Common myeloid progenitor, CD34-positive (primary cell): ENCODE measurements around the gene MAP4K5.

Experiments used
- CTCF ChIA-PET: fragments of 350-600 bp; sonication (Branson Sonifier 250); formaldehyde crosslinking; loops from one replicate; lab custom pipeline; 2021; ENCODE audit warnings: antibody characterized with exemption; lab: Charles Lee
- POLR2A ChIA-PET: fragments of 350-600 bp; sonication (Branson Sonifier 250); formaldehyde crosslinking; loops from one replicate; lab custom pipeline; 2021; ENCODE audit warnings: antibody characterized with exemption; lab: Charles Lee
- DNase-seq, 3 donors: peaks; one replicate each; pipeline versions ENCODE4 v3.0.0 to v3.0.0-alpha.2; 2013
- H3K27ac ChIP-seq, 2 experiments: 1 replicate in 1 of 2; 2 replicates in 1 of 2; pipeline ENCODE4 v1.7.0; 2013; ENCODE audit warnings: inconsistent platforms in 2 of 2, low read length in 2 of 2, mild to moderate bottlenecking in 2 of 2, low read depth in 1 of 2, moderate library complexity in 1 of 2; ENCODE audit not compliant: severe bottlenecking in 2 of 2, insufficient read depth in 1 of 2, poor library complexity in 1 of 2
- H3K27me3 ChIP-seq, 5 experiments: replicated peaks in 2 of 5; 1 replicate in 3 of 5; 2 replicates in 2 of 5; pipeline versions ENCODE4 v1.6.1 to v1.7.0; 2013; ENCODE audit warnings: low read length in 4 of 5, mild to moderate bottlenecking in 2 of 5, moderate library complexity in 2 of 5, inconsistent platforms in 1 of 5; ENCODE audit not compliant: insufficient read depth in 5 of 5, control insufficient read depth in 4 of 5
- H3K36me3 ChIP-seq, 4 experiments: 1 replicate in 2 of 4; 2 replicates in 2 of 4; pipeline versions ENCODE4 v1.6.1 to v1.7.0; 2013; ENCODE audit warnings: low read length in 3 of 4, control low read depth in 1 of 4, mild to moderate bottlenecking in 1 of 4; ENCODE audit not compliant: control insufficient read depth in 4 of 4, insufficient read depth in 4 of 4
- H3K4me1 ChIP-seq, 4 experiments: 1 replicate in 3 of 4; 2 replicates in 1 of 4; pipeline versions ENCODE4 v1.6.1 to v1.7.1; 2013; ENCODE audit warnings: low read length in 3 of 4, mild to moderate bottlenecking in 3 of 4, control low read depth in 1 of 4, inconsistent platforms in 1 of 4, moderate library complexity in 1 of 4; ENCODE audit not compliant: control insufficient read depth in 4 of 4, insufficient read depth in 4 of 4; ENCODE audit errors: control extremely low read depth in 1 of 4
- H3K4me3 ChIP-seq, 7 experiments: 1 replicate in 4 of 7; 2 replicates in 3 of 7; pipeline versions ENCODE4 v1.5.1 to v1.7.0; 2013; ENCODE audit warnings: mild to moderate bottlenecking in 7 of 7, low read length in 6 of 7, moderate library complexity in 6 of 7, inconsistent platforms in 2 of 7, low read depth in 2 of 7, control low read depth in 1 of 7; ENCODE audit not compliant: insufficient read depth in 4 of 7, control insufficient read depth in 1 of 7; ENCODE audit errors: extremely low read depth in 1 of 7
- H3K9me3 ChIP-seq, 5 experiments: 1 replicate in 4 of 5; 2 replicates in 1 of 5; pipeline versions ENCODE4 v1.6.1 to v1.7.1; 2013; ENCODE audit warnings: low read length in 4 of 5, mild to moderate bottlenecking in 2 of 5, inconsistent platforms in 1 of 5, low read depth in 1 of 5, moderate library complexity in 1 of 5; ENCODE audit not compliant: control insufficient read depth in 4 of 5, insufficient read depth in 2 of 5; ENCODE audit errors: control extremely low read depth in 1 of 5
- WGBS: methylation state at CpG from one replicate; pipeline ENCODE4 v1.1.5; 2013; ENCODE audit not compliant: insufficient coverage; 5-methylcytosine and 5-hydroxymethylcytosine counted together

The MAP4K5 gene

GRCh38 chr14:50399251-50400032 lies 132.9 kb downstream of the MAP4K5 start:
- no peaks in the 10 kb centered on the region for H3K9me3 ChIP-seq
- peak; percentile 19 to 36 (median 33) for DNase-seq
- H3K27ac ChIP-seq = no peak overlapping the region
- 93% methylated on average over 6 of the region's 6 CpGs for WGBS
- no peak overlapping the region for H3K4me3 ChIP-seq
- no peaks in the 10 kb centered on the region for H3K36me3 ChIP-seq
- H3K27me3 ChIP-seq = no peaks in the 10 kb centered on the region
- ChIA-PET CTCF (no interaction called here), POLR2A (no interaction called here)
- peaks cover 0 to 28% (median 21%) of the 10 kb centered on the region in 4 experiments for H3K4me1 ChIP-seq

DNA sequence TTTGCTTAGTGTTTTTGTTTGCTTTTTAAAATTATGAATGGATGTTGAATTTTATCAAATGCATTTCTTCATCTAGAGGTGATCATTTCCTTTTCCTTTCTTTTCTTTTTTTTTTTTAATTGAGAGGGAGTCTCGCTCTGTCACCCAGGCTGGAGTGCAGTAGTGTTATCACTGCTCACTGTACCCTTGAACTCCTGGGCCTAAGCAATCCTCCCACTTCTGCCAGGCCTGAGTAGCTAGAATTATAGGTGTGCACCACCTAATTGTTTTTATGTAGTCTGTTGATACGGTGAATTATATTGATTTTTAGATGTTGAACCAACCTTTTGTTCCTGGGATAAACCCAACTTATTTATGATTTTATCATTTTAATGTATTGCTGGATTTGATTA lies 134.2 kb downstream of the MAP4K5 start:
- H3K4me3 ChIP-seq = no peak overlapping the region
- no peak overlapping the region for H3K27ac ChIP-seq
- ChIA-PET POLR2A (no interaction called here), CTCF (interaction anchor here (1.8 kb wide), 1 partner anchor 77 kb away, joined by 5 read pairs; no protein-coding TSS in a partner anchor)
- H3K36me3 ChIP-seq = no peaks in the 10 kb centered on the region
- H3K4me1 ChIP-seq = peaks cover 0 to 21% (median 18%) of the 10 kb centered on the region in 4 experiments
- no peaks in the 10 kb centered on the region for H3K27me3 ChIP-seq
- 100% methylated on average over 1 of the region's 2 CpGs for WGBS
- DNase-seq = no peak
- no peaks in the 10 kb centered on the region for H3K9me3 ChIP-seq

DNA sequence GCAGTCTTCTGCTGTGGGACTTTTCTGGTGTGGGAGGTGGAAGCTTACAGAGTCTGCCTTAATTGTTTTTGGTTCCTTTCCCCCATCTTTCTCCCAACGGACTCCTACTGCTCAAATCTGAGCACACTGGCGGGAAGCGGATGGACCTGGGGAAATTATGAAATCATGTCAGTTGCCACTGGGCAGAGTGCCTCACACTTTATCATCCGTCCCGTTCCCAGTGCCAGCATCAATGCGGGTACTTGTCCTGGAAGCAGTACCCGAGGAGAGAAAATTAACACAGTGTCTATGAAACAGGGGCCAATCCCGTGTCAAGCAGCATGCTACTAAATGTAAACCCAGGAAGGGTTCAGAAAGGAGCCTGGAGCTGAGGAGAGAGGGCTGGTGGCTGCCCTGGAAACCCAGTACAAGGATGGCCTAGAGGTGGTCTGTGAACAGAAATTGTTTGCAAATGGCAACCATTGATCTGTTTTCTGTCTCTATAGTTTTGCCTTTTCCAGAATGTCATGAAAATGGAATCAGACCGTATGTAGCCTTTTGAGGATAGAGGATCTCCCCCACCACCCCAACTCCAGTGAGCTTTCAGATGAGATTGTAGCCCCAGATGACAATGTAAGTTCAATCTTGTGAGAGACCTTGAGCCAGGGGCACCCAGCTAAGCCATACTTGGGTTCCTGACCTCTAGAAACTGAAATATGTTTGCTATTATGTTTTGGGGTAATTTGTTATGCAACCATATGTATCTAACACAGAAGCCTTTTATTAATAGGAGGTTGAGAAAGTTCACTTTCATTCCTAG lies 134.8 kb downstream of the MAP4K5 start:
- Histone ChIP-seq H3K27ac (peak overlapping the region in 1 of 2 experiments; percentile 5), H3K4me3 (peak overlapping the region in 6 of 7 experiments; percentile 36 to 86 (median 72)), H3K9me3 (no peaks in the 10 kb centered on the region), H3K4me1 (peaks cover 0 to 21% (median 15%) of the 10 kb centered on the region in 4 experiments), H3K36me3 (no peaks in the 10 kb centered on the region), H3K27me3 (no peaks in the 10 kb centered on the region)
- ChIA-PET CTCF (interaction anchor here (1.8 kb wide), 1 partner anchor 76 kb away, joined by 5 read pairs; no protein-coding TSS in a partner anchor), POLR2A (no interaction called here)
- WGBS = 70% methylated on average over 8 of the region's 9 CpGs
- no peak for DNase-seq

DNA sequence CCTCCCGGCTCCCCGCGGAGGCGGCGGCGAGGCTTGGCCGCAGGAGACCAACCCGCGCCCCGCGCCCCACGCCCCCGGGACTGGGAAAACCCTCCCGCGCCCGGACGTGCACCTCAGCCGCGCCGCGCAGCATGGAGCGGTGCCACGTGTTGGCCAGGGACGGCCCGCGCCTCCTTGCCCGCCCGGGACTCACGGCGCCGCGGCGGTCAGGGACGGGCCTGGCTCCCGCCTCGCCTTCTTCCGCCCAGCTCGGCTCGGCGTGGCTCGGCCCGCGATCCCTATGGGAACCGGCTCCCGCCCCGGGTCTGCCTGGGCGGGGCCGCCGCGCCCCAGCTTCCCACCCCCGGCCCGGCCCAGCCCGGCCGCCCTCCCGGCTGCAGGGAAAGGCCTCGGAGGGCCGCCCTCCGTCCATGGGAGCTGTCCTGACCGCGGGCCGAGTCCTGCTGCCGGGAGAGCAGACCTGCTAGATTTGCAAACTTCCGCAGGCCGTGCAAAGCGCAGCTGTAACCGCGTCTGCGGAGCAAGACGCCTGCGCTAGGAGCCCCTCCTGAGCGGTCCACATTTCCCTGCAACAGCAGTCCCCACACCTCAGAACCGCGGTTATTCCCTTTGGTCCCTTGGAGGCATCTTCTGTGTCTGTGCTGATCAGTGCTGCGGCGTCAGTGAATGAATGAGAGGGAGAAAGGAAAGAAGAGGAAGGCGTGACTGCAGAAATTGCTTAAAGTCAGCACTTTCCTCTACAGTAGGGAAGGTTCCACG lies 135.6 kb downstream of the MAP4K5 start, which contains the start of gene CDKL1:
TSS of gene CDKL1 (minus strand) at position 251 of the 759 bp plus-strand sequence. CDS start 1,013 bp downstream, outside the sequence.
- Histone ChIP-seq H3K27me3 (no peaks in the 10 kb centered on the region), H3K4me3 (peak within 1 kb of the TSS; percentile 36 to 86 (median 72)), H3K4me1 (peaks cover 0 to 21% (median 15%) of the 10 kb centered on the region in 4 experiments), H3K27ac (peak within 1 kb of the TSS in 1 of 2 experiments; percentile 5), H3K36me3 (no peaks in the 10 kb centered on the region), H3K9me3 (no peaks in the 10 kb centered on the region)
- 0% methylated on average over 72 of the region's 77 CpGs for WGBS
- ChIA-PET POLR2A (no interaction called here), CTCF (interaction anchor here (1.6 to 1.8 kb wide), 2 partner anchors 54 to 76 kb away, joined by 3 to 5 read pairs; no protein-coding TSS in a partner anchor)
- peak; percentile 30 to 74 (median 64) for DNase-seq

DNA sequence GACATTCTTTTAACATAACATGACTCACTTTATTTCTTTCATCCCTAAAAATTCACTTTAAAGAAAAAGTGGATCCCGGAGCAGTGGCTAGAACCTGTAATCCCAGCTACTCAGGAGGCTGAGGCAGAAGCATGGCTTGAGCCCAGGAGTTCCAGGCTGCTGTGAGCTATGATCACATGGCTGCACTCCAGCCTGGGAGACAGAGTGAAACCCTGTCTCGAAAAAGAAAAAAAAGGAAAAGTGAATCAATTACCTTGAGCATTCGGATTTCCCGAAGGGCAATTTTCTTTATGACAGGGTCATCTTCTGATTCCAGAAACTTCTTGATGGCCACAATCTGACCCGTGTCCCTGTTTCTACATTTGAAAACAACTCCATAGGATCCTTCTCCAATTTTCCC lies 136.9 kb downstream of the MAP4K5 start:
- POLR2A ChIA-PET = no interaction called here
- CTCF ChIA-PET = interaction anchor here (1.1 to 1.6 kb wide), 2 partner anchors 24 to 53 kb away, joined by 3 read pairs; no protein-coding TSS in a partner anchor
- 96% methylated on average over 5 of the region's 5 CpGs for WGBS

GRCh38 chr14:50394713-50395112 lies 137.7 kb downstream of the MAP4K5 start:
- WGBS = 100% methylated on average over 2 of the region's 5 CpGs
- DNase-seq = no peak
- POLR2A ChIA-PET = interaction anchor here (1.3 kb wide), 1 partner anchor 9 kb away, joined by 3 read pairs; no protein-coding TSS in a partner anchor
- H3K27me3 ChIP-seq = no peaks in the 10 kb centered on the region
- no peak overlapping the region for H3K27ac ChIP-seq
- CTCF ChIA-PET = interaction anchor here (1.1 to 1.4 kb wide), 3 partner anchors 25 to 51 kb away, joined by 3 to 4 read pairs (median 3); no protein-coding TSS in a partner anchor
- peaks cover 0 to 21% (median 15%) of the 10 kb centered on the region in 4 experiments for H3K4me1 ChIP-seq
- H3K4me3 ChIP-seq = no peak overlapping the region
- no peaks in the 10 kb centered on the region for H3K36me3 ChIP-seq
- H3K9me3 ChIP-seq = no peaks in the 10 kb centered on the region

More for the DNA sequence above, 136.9 kb downstream of the MAP4K5 start:
- Histone ChIP-seq H3K4me1 (peaks cover 0 to 21% (median 15%) of the 10 kb centered on the region in 4 experiments), H3K27me3 (no peaks in the 10 kb centered on the region), H3K4me3 (peak overlapping the region in 2 of 7 experiments; percentile 72 to 86), H3K36me3 (no peaks in the 10 kb centered on the region), H3K9me3 (no peaks in the 10 kb centered on the region), H3K27ac (no peak overlapping the region)
- no peak for DNase-seq
